GM19455 (cell line): Measurements from ENCODE around the gene FBXO3.
"Not testable (repeated sequence)": the region's sequence is repeated elsewhere in the genome, so short reads cannot be mapped to it uniquely, and the experiment has no call there.

Experiments used
- ATAC-seq: cut with Tn5 transposase; IDR thresholded peaks from one replicate; pipeline ENCODE4 v1.9.1; 2021; ENCODE audit not compliant: unreplicated experiment

Gene FBXO3

GRCh38 chr11:33773987-33774735, at the start of gene FBXO3:
Gene FBXO3 (minus strand): TSS chr11:33774520. CDS start chr11:33774497, 23 bp downstream.
- peak; percentile 75 for ATAC-seq

- ATAC-seq = not testable (repeated sequence)
These were observed 48.7 kb upstream of the FBXO3 start for GRCh38 chr11:33822981-33823380.

GRCh38 chr11:33819278-33820035, 45.1 kb upstream of the FBXO3 start:
- ATAC-seq = no peak

- ATAC-seq = peak; percentile 66
These were observed 34.0 kb upstream of the FBXO3 start for GRCh38 chr11:33808228-33808828.

- no peak for ATAC-seq
These were observed 30.2 kb upstream of the FBXO3 start for GRCh38 chr11:33804471-33804870.

- ATAC-seq = no peak
These were observed 28.1 kb upstream of the FBXO3 start for GRCh38 chr11:33802194-33802950.

- ATAC-seq = no peak
These were observed 27.5 kb upstream of the FBXO3 start for GRCh38 chr11:33801821-33802193.

- no peak for ATAC-seq
These were observed 23.6 kb upstream of the FBXO3 start for GRCh38 chr11:33797879-33798278.

GRCh38 chr11:33790040-33790439, 15.7 kb upstream of the FBXO3 start:
- no peak for ATAC-seq

GRCh38 chr11:33788095-33788494, 13.8 kb upstream of the FBXO3 start:
- not testable (repeated sequence) for ATAC-seq

GRCh38 chr11:33787076-33787475, 12.8 kb upstream of the FBXO3 start:
- ATAC-seq = no peak

- no peak for ATAC-seq
These were observed 11.3 kb upstream of the FBXO3 start for GRCh38 chr11:33785609-33786008.

GRCh38 chr11:33779849-33780528, 5.7 kb upstream of the FBXO3 start:
- ATAC-seq = no peak

GRCh38 chr11:33778675-33779074, 4.4 kb upstream of the FBXO3 start:
- ATAC-seq = no peak

GRCh38 chr11:33777906-33778305, 3.6 kb upstream of the FBXO3 start:
- ATAC-seq = no peak

GRCh38 chr11:33775832-33776470, 1.6 kb upstream of the FBXO3 start:
- no peak for ATAC-seq

GRCh38 chr11:33775467-33775807, 1.1 kb upstream of the FBXO3 start:
- no peak for ATAC-seq

GRCh38 chr11:33774736-33775466, 581 bp upstream of the FBXO3 start:
- no peak for ATAC-seq

GRCh38 chr11:33773404-33773986, 825 bp downstream of the FBXO3 start:
- ATAC-seq = peak; percentile 20
